ENCODE measurements around the gene REEP3.
A peak's percentile ranks its signal among the peaks of the same experiment; 100 is the strongest.

Gene REEP3

DNA sequence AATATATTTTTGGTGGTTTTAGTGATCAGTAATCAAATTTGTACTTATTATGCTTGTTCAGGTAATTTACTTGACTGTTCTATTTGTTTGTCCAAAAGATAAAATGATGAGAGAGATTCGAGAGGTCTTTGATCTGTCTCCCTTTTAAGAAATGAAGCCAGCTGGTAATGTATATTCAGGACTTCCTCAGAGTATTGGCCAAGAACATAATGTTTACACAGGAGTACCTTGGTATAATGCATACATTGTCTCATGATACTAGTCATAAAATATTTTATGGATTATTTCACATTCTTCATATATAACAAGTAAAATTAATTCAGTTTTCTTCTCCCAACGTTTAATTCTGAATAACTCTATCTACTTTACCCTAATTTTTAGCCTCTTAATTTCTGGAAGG is 100.9 kb downstream of the REEP3 start:
- H4K8ac ChIP-seq (ENCODE audit: low read depth, low read length) = no peak overlapping the region
- no peak overlapping the region for H4K5ac ChIP-seq (ENCODE audit: low read length)
- H3K36me3 ChIP-seq (ENCODE audit: control insufficient read depth, insufficient read depth, low read length) = no peaks in the 10 kb centered on the region
- no peak overlapping the region for H3K23ac ChIP-seq (ENCODE audit: low read length)
- H3K27ac ChIP-seq (ENCODE audit: low read depth, low read length) = no peak overlapping the region
- WGBS (ENCODE audit: extremely low coverage, insufficient coverage, low lambda C conversion rate) = no CpG with 5 or more reads among the region's 2 CpGs
- H3K27me3 ChIP-seq (ENCODE audit: insufficient read depth, low read length, poor library complexity) = no peaks in the 10 kb centered on the region
- no peak for DNase-seq
- H3K79me2 ChIP-seq (ENCODE audit: control insufficient read depth, insufficient read depth, low read length) = no peaks in the 10 kb centered on the region
- no peak overlapping the region for H3K56ac ChIP-seq (ENCODE audit: low read length)
- H3K4ac ChIP-seq (ENCODE audit: low read depth, low read length) = no peak overlapping the region
- H3K9ac ChIP-seq (ENCODE audit: low read length) = no peak overlapping the region
- H2BK5ac ChIP-seq (ENCODE audit: low read length) = no peak overlapping the region
- H3K18ac ChIP-seq (ENCODE audit: low read length) = no peak overlapping the region
- no peaks in the 10 kb centered on the region for H3K4me1 ChIP-seq (ENCODE audit: control insufficient read depth, low read depth, low read length)
- no peak overlapping the region for H2AK5ac ChIP-seq (ENCODE audit: low read length)
- H2BK15ac ChIP-seq (replicated peaks; ENCODE audit: low read depth) = no peak overlapping the region
- H3K4me2 ChIP-seq (ENCODE audit: low read length) = no peak overlapping the region
- no peak overlapping the region for H3K4me3 ChIP-seq (ENCODE audit: low read length)
- no peak overlapping the region for H2BK120ac ChIP-seq (ENCODE audit: low read depth, low read length)
- no peaks in the 10 kb centered on the region for H3K79me1 ChIP-seq (ENCODE audit: low read length)

DNA sequence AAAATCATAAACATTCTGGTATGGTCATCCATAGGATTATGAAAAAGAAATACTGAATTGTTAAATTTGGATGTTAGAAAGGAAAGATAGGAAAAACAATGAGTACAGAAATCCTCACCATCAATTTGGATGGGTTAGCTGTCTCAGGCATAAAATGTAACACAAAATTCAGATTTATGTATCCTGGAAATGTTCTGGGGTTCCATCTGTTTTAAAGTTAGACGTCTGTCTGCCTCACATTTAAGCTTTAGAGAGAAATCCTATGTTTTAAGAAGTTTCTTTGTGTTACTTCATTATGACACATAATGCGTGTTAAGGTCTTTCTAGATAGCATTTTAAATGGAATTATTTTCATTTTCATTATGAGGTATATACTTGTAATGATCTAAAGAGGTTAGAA is 103.5 kb downstream of the REEP3 start:
- H3K18ac ChIP-seq (ENCODE audit: low read length) = no peak overlapping the region
- peaks cover 8% of the 10 kb centered on the region for H3K4me1 ChIP-seq (ENCODE audit: control insufficient read depth, low read depth, low read length)
- H2BK15ac ChIP-seq (replicated peaks; ENCODE audit: low read depth) = no peak overlapping the region
- no peak overlapping the region for H3K27ac ChIP-seq (ENCODE audit: low read depth, low read length)
- H2AK5ac ChIP-seq (ENCODE audit: low read length) = no peak overlapping the region
- no peaks in the 10 kb centered on the region for H3K36me3 ChIP-seq (ENCODE audit: control insufficient read depth, insufficient read depth, low read length)
- H4K5ac ChIP-seq (ENCODE audit: low read length) = no peak overlapping the region
- H2BK5ac ChIP-seq (ENCODE audit: low read length) = no peak overlapping the region
- no CpG with 5 or more reads among the region's 2 CpGs for WGBS (ENCODE audit: extremely low coverage, insufficient coverage, low lambda C conversion rate)
- no peaks in the 10 kb centered on the region for H3K27me3 ChIP-seq (ENCODE audit: insufficient read depth, low read length, poor library complexity)
- H3K9ac ChIP-seq (ENCODE audit: low read length) = no peak overlapping the region
- no peak overlapping the region for H3K56ac ChIP-seq (ENCODE audit: low read length)
- H3K79me1 ChIP-seq (ENCODE audit: low read length) = no peaks in the 10 kb centered on the region
- H3K4me3 ChIP-seq (ENCODE audit: low read length) = no peak overlapping the region
- no peak overlapping the region for H3K4me2 ChIP-seq (ENCODE audit: low read length)
- H3K4ac ChIP-seq (ENCODE audit: low read depth, low read length) = no peak overlapping the region
- H3K79me2 ChIP-seq (ENCODE audit: control insufficient read depth, insufficient read depth, low read length) = no peaks in the 10 kb centered on the region
- no peak for DNase-seq
- H2BK120ac ChIP-seq (ENCODE audit: low read depth, low read length) = no peak overlapping the region
- H3K23ac ChIP-seq (ENCODE audit: low read length) = no peak overlapping the region
- no peak overlapping the region for H4K8ac ChIP-seq (ENCODE audit: low read depth, low read length)

DNA sequence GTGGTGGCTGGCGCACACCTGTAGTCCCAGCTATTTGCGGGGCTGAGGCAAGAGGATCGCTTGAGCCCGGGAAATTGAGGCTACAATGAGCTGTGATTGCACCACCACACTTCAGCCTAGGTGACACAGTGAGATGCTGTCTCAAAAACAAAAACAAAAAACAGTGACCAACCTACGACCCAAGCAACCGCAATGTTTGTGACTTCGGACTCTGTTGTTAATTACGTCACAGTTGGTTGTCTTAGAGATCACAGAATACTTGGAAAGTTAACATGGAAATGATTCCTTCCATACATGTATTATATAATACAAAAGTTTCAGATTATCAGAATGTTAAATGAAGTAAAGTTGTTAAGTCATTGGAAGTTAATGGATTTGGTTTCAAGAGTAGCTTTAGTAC is 106.2 kb downstream of the REEP3 start:
- Histone ChIP-seq H3K4me1 (ENCODE audit: control insufficient read depth, low read depth, low read length) (peaks cover 10% of the 10 kb centered on the region), H2AK5ac (ENCODE audit: low read length) (no peak overlapping the region), H3K4me3 (ENCODE audit: low read length) (no peak overlapping the region), H3K79me2 (ENCODE audit: control insufficient read depth, insufficient read depth, low read length) (no peaks in the 10 kb centered on the region), H3K18ac (ENCODE audit: low read length) (no peak overlapping the region), H3K56ac (ENCODE audit: low read length) (no peak overlapping the region), H3K4me2 (ENCODE audit: low read length) (no peak overlapping the region), H3K9ac (ENCODE audit: low read length) (no peak overlapping the region), H3K4ac (ENCODE audit: low read depth, low read length) (no peak overlapping the region), H3K79me1 (ENCODE audit: low read length) (no peaks in the 10 kb centered on the region), H4K8ac (ENCODE audit: low read depth, low read length) (no peak overlapping the region), H4K5ac (ENCODE audit: low read length) (no peak overlapping the region), H3K27me3 (ENCODE audit: insufficient read depth, low read length, poor library complexity) (no peaks in the 10 kb centered on the region), H2BK120ac (ENCODE audit: low read depth, low read length) (no peak overlapping the region), H2BK15ac (replicated peaks; ENCODE audit: low read depth) (no peak overlapping the region), H3K27ac (ENCODE audit: low read depth, low read length) (no peak overlapping the region), H3K36me3 (ENCODE audit: control insufficient read depth, insufficient read depth, low read length) (no peaks in the 10 kb centered on the region), H3K23ac (ENCODE audit: low read length) (no peak overlapping the region), H2BK5ac (ENCODE audit: low read length) (no peak overlapping the region)
- WGBS (ENCODE audit: extremely low coverage, insufficient coverage, low lambda C conversion rate) = no CpG with 5 or more reads among the region's 8 CpGs
- peak; percentile 25 for DNase-seq

DNA sequence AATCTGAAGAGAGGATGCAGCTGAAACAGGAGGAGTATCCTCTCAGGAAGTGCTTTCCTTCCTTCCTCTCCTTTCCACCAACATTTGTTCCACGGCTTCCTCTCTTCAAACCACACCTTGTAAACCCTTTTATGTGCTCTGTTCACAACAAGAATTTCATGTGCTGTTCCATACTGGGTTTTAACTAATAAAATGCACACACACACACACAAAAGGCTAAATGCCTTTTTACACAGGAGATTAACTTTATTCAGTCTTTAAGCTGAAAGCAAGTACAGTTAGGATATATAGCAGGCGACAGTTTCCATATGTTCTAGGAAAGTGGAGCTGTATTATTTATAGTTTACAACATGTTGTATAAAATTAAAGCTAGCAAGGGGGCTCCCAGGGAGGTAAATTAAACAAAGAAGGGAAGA is 106.7 kb downstream of the REEP3 start:
- Histone ChIP-seq H3K18ac (ENCODE audit: low read length) (no peak overlapping the region), H3K79me1 (ENCODE audit: low read length) (no peaks in the 10 kb centered on the region), H3K4me1 (ENCODE audit: control insufficient read depth, low read depth, low read length) (peaks cover 10% of the 10 kb centered on the region), H3K27me3 (ENCODE audit: insufficient read depth, low read length, poor library complexity) (no peaks in the 10 kb centered on the region), H2BK120ac (ENCODE audit: low read depth, low read length) (no peak overlapping the region), H3K4me2 (ENCODE audit: low read length) (no peak overlapping the region), H2BK5ac (ENCODE audit: low read length) (no peak overlapping the region), H3K4ac (ENCODE audit: low read depth, low read length) (no peak overlapping the region), H2AK5ac (ENCODE audit: low read length) (no peak overlapping the region), H2BK15ac (replicated peaks; ENCODE audit: low read depth) (no peak overlapping the region), H3K27ac (ENCODE audit: low read depth, low read length) (no peak overlapping the region), H4K5ac (ENCODE audit: low read length) (no peak overlapping the region), H4K8ac (ENCODE audit: low read depth, low read length) (no peak overlapping the region), H3K79me2 (ENCODE audit: control insufficient read depth, insufficient read depth, low read length) (no peaks in the 10 kb centered on the region), H3K4me3 (ENCODE audit: low read length) (no peak overlapping the region), H3K23ac (ENCODE audit: low read length) (no peak overlapping the region), H3K9ac (ENCODE audit: low read length) (peak overlapping the region; percentile 11), H3K56ac (ENCODE audit: low read length) (peak overlapping the region; percentile 17), H3K36me3 (ENCODE audit: control insufficient read depth, insufficient read depth, low read length) (no peaks in the 10 kb centered on the region)
- no peak for DNase-seq
- no CpG with 5 or more reads among the region's 2 CpGs for WGBS (ENCODE audit: extremely low coverage, insufficient coverage, low lambda C conversion rate)

DNA sequence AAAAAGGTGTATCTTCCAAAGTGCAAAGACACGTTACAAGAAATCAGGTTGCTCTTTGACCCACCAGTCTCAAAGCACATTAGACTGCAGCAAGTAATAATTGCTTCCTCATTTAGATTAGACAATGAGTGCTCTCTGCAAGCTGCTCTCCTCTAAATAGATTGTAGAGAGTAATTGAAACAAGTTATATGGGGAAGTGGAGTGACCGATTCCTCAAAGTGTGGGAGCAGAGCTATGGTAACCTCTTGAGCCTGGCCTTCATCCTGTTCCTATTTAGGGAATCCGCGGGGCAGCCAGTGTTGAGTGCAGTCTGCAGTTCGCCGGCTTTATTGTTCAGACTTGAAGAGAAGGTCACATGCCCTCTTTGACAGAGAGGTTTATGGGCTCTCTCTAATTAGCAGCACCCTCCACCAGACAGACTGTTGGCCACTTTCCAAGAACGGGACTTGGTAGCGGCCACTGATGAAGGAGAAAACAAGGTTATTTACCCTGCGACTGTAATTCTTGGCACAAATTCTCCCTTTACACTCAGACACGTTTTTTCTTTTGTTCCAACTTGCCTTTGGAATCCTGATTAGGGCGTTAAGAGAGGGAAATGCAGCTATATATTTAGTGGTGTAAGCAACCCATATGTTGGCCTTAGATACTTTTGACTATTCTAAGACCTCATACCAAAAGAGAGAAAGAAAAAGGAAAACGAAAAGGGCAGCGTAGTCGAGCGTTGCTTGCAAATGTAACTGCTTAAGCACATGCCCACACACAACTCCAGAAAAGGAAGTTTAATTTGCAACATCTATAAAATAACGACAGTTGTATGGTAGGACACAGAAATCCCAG is 107.5 kb downstream of the REEP3 start:
- peak overlapping the region; percentile 100 for H2BK15ac ChIP-seq (replicated peaks; ENCODE audit: low read depth)
- H3K4me1 ChIP-seq (ENCODE audit: control insufficient read depth, low read depth, low read length) = peaks cover 10% of the 10 kb centered on the region
- peak overlapping the region; percentile 30 for H3K4me2 ChIP-seq (ENCODE audit: low read length)
- peak overlapping the region; percentile 99 for H3K18ac ChIP-seq (ENCODE audit: low read length)
- no peak overlapping the region for H2AK5ac ChIP-seq (ENCODE audit: low read length)
- H3K4me3 ChIP-seq (ENCODE audit: low read length) = no peak overlapping the region
- peak overlapping the region; percentile 18 for H3K27ac ChIP-seq (ENCODE audit: low read depth, low read length)
- H3K36me3 ChIP-seq (ENCODE audit: control insufficient read depth, insufficient read depth, low read length) = no peaks in the 10 kb centered on the region
- WGBS (ENCODE audit: extremely low coverage, insufficient coverage, low lambda C conversion rate) = no CpG with 5 or more reads among the region's 16 CpGs
- no peaks in the 10 kb centered on the region for H3K27me3 ChIP-seq (ENCODE audit: insufficient read depth, low read length, poor library complexity)
- H3K23ac ChIP-seq (ENCODE audit: low read length) = no peak overlapping the region
- H3K79me2 ChIP-seq (ENCODE audit: control insufficient read depth, insufficient read depth, low read length) = no peaks in the 10 kb centered on the region
- peak overlapping the region; percentile 69 for H2BK5ac ChIP-seq (ENCODE audit: low read length)
- peak overlapping the region; percentile 55 for H3K9ac ChIP-seq (ENCODE audit: low read length)
- peak overlapping the region; percentile 79 for H3K56ac ChIP-seq (ENCODE audit: low read length)
- DNase-seq = peak; percentile 54
- H3K79me1 ChIP-seq (ENCODE audit: low read length) = no peaks in the 10 kb centered on the region
- peak overlapping the region; percentile 97 for H2BK120ac ChIP-seq (ENCODE audit: low read depth, low read length)
- H4K5ac ChIP-seq (ENCODE audit: low read length) = no peak overlapping the region
- H4K8ac ChIP-seq (ENCODE audit: low read depth, low read length) = no peak overlapping the region
- H3K4ac ChIP-seq (ENCODE audit: low read depth, low read length) = peak overlapping the region; percentile 86
